HL-60 (cell line): ENCODE data around the gene TCP11L1.
"Not testable (repeated sequence)": the region's sequence is repeated elsewhere in the genome, so short reads cannot be mapped to it uniquely, and the experiment has no call there.

ENCODE experiments used
- DNase-seq, 2 experiments: peaks; one replicate each; pipeline ENCODE4 v3.0.0-alpha.2; 2010 to 2020; ENCODE audit warnings: low read depth in 1 of 2, low spot score in 1 of 2
- H3K27ac ChIP-seq: fragments of 250-450 bp; sonication (Bioruptor Pico); replicated peaks from 2 replicates; pipeline ENCODE4 v1.5.1; 2020; ENCODE audit warnings: mild to moderate bottlenecking, moderate library complexity
- H3K27me3 ChIP-seq: fragments of 250-450 bp; sonication (Bioruptor Pico); 2 replicates; pipeline ENCODE4 v1.5.1; 2021; ENCODE audit warnings: mild to moderate bottlenecking, moderate library complexity; ENCODE audit not compliant: insufficient read depth, poor library complexity, severe bottlenecking
- H3K4me3 ChIP-seq: replicated peaks from 2 replicates; pipeline ENCODE4 v1.5.1; 2011; ENCODE audit warnings: mild to moderate bottlenecking, control low read depth, low read length; ENCODE audit not compliant: insufficient read depth
- CTCF ChIP-seq: IDR thresholded peaks from one replicate; pipeline ENCODE4 v1.5.1; 2011; ENCODE audit warnings: low read length, control low read depth, inconsistent platforms; ENCODE audit not compliant: insufficient read depth
- GABPA ChIP-seq: IDR thresholded peaks from 2 replicates; pipeline ENCODE4 v1.6.1; 2012; ENCODE audit warnings: low read depth
- POLR2AphosphoS5 ChIP-seq: IDR thresholded peaks from 2 replicates; pipeline ENCODE4 v1.6.1; 2012; ENCODE audit warnings: low read depth
- SPI1 ChIP-seq: IDR thresholded peaks from 2 replicates; pipeline ENCODE4 v1.6.1; 2012; ENCODE audit warnings: low read depth, mild to moderate bottlenecking, borderline replicate concordance
- TF ChIP-seq, protein P1 (sequence below): IDR thresholded peaks from 2 replicates; pipeline ENCODE4 v1.6.1; 2012; ENCODE audit warnings: low read depth; ENCODE audit not compliant: insufficient replicate concordance

TCP11L1 gene

DNA sequence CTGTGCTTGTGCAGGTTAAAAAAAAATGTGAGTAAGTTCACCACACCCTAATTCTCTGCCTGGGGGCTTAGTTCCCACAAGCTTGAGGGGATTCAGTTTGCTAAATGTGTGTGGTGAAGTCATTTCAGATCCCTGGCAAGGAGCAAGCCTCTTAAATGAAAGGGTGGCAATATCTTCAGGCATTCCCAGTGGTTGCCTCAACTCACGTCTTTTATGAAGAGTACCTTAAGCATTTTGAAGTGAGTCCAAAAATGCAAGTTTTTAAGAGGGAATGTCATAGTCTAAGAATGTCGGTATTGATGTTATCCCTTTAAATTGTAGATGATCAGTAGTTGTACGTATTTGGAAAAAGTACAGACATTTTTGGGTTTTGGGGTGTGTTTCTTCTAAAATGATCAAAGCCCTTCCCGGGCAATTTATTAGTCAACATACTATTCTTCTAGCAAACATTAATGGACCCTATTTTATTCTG lies 4.9 kb downstream of the TCP11L1 start:
- no peak overlapping the region for H3K4me3 ChIP-seq
- no peak overlapping the region for H3K27ac ChIP-seq
- no peaks in the 10 kb centered on the region for H3K27me3 ChIP-seq
- DNase-seq, result no peak
- TF ChIP-seq SPI1 (no peak), GABPA (no peak), CTCF (no peak), POLR2AphosphoS5 (no peak)
- TF ChIP-seq, protein P1, sequence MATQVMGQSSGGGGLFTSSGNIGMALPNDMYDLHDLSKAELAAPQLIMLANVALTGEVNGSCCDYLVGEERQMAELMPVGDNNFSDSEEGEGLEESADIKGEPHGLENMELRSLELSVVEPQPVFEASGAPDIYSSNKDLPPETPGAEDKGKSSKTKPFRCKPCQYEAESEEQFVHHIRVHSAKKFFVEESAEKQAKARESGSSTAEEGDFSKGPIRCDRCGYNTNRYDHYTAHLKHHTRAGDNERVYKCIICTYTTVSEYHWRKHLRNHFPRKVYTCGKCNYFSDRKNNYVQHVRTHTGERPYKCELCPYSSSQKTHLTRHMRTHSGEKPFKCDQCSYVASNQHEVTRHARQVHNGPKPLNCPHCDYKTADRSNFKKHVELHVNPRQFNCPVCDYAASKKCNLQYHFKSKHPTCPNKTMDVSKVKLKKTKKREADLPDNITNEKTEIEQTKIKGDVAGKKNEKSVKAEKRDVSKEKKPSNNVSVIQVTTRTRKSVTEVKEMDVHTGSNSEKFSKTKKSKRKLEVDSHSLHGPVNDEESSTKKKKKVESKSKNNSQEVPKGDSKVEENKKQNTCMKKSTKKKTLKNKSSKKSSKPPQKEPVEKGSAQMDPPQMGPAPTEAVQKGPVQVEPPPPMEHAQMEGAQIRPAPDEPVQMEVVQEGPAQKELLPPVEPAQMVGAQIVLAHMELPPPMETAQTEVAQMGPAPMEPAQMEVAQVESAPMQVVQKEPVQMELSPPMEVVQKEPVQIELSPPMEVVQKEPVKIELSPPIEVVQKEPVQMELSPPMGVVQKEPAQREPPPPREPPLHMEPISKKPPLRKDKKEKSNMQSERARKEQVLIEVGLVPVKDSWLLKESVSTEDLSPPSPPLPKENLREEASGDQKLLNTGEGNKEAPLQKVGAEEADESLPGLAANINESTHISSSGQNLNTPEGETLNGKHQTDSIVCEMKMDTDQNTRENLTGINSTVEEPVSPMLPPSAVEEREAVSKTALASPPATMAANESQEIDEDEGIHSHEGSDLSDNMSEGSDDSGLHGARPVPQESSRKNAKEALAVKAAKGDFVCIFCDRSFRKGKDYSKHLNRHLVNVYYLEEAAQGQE, result no peak

DNA sequence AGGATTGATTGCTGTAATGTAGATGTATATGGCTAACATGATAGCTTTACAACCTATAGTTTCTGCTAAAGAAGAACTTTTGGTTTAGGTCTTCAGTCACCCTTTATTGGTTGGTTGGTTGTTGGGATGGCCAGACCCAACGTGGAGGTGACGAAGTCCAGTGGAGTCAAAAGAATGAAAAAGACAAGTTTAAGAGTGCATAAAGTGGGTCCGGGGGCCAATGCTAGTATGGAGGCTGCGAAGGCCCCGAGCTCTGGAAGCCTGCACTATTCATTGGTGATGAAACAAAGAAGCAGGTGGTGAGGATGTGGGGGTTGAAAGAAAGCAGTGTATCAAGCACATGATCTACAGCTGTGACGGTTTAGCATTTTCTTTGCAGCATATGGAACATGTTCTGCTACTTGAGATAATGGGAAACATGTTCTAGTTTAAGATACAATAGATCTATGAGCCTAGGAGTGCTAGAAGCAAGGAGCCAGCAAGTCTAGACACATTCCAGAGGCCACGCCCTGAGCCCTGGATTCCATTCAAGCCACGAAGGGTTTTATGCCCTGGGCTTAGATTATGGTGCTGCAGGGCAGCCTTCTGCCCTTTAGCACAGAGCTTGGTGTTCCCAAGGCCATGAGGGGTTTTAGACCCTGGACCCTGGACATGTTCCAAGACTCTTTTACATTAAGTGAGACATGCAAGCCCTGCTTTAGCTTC lies 6.3 kb downstream of the TCP11L1 start:
- no peak overlapping the region for H3K27ac ChIP-seq
- H3K4me3 ChIP-seq, result no peak overlapping the region
- DNase-seq, result no peak
- no peak for TF ChIP-seq GABPA
- TF ChIP-seq POLR2AphosphoS5, result no peak
- no peak for TF ChIP-seq CTCF
- TF ChIP-seq SPI1, result no peak
- TF ChIP-seq, protein P1, result no peak
- H3K27me3 ChIP-seq, result no peaks in the 10 kb centered on the region

- not testable (repeated sequence) for H3K27ac ChIP-seq, H3K27me3 ChIP-seq, H3K4me3 ChIP-seq
- TF ChIP-seq SPI1, result peak; percentile 58; the same call in 1 of the 2 replicates
- peak in 1 of 2 experiments; percentile 36 for DNase-seq
Measured at GRCh38 chr11:33048701-33049100, 9.3 kb downstream of the TCP11L1 start.

DNA sequence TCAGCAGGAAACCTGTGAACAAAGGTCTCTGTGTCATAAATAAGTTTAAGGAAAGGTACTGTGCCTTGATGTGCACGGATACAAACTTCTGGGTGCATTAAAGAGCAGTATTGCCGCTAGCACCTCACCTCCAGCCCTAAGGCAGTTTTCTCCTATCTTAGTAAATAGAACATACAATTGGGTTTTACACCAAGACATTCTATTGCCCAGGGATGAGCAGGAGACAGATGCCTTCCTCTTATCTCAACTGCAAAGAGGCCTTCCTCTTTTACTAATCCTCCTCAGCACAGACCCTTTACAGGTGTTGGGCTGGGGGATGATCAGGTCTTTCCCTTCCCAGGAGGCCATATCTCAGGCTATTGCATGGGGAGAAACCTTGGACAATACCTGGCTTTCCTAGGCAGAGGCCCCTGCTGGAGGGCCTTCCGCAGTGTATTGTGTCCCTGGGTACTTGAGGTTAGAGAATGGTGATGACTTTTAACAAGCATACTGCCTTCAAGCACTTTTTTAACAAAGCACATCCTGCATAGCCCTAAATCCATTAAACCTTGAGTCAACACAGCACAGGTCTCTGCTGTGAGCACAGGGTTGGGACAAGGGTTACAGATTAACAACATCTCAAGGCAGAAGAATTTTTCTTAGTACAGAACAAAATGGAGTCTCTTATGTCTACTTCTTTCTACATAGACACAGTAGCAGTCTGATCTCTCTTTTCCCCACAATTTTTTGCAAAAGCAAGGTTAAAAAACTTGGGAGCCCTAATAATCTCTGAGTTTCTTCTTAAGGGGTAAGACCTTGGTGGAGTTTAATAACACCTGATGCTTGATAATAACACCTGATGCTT lies 10.4 kb downstream of the TCP11L1 start:
- TF ChIP-seq SPI1, result peak; percentile 53; the same call in 1 of the 2 replicates
- DNase-seq, result peak in 1 of 2 experiments; percentile 22
- not testable (repeated sequence) for H3K27me3 ChIP-seq, H3K27ac ChIP-seq, H3K4me3 ChIP-seq
